ENCODE results near the gene ADD1. TPM values are rescaled to one million over a fixed set of nuclear protein-coding genes. Genes with fewer than 3 reads are reported as not detected.

ADD1 gene
- total RNA-seq, 1 donor from 2014 or later, result 155 TPM

GRCh38 chr4:2829933-2830451, 13.7 kb upstream of the ADD1 start:
- Histone ChIP-seq H3K4me3 (ENCODE audit: low read length in 3 of 3) (no peak overlapping the region), H3K4me1 (ENCODE audit: control insufficient read depth in 3 of 3, insufficient read depth in 3 of 3, low read length in 3 of 3) (peaks cover 0 to 3% (median 0%) of the 10 kb centered on the region in 3 donors), H3K9me3 (ENCODE audit: control insufficient read depth in 3 of 3, low read length in 3 of 3) (no peaks in the 10 kb centered on the region), H3K27ac (ENCODE audit: low read depth, low read length) (no peak overlapping the region), H3K27me3 (ENCODE audit: control insufficient read depth in 3 of 3, insufficient read depth in 3 of 3, low read length in 3 of 3) (no peaks in the 10 kb centered on the region), H3K9ac (ENCODE audit: low read depth in 1 of 3, low read length in 3 of 3) (no peak overlapping the region), H3K36me3 (ENCODE audit: control insufficient read depth in 3 of 3, insufficient read depth in 3 of 3, low read length in 3 of 3) (peaks cover 64 to 71% (median 66%) of the 10 kb centered on the region in 3 donors)

- H3K4me3 ChIP-seq (ENCODE audit: low read length in 3 of 3), result no peak overlapping the region
- H3K27ac ChIP-seq (ENCODE audit: low read depth, low read length), result no peak overlapping the region
- H3K36me3 ChIP-seq (ENCODE audit: control insufficient read depth in 3 of 3, insufficient read depth in 3 of 3, low read length in 3 of 3), result peaks cover 59 to 62% (median 61%) of the 10 kb centered on the region in 3 donors
- H3K9me3 ChIP-seq (ENCODE audit: control insufficient read depth in 3 of 3, low read length in 3 of 3), result no peaks in the 10 kb centered on the region
- H3K4me1 ChIP-seq (ENCODE audit: control insufficient read depth in 3 of 3, insufficient read depth in 3 of 3, low read length in 3 of 3), result peaks cover 0 to 2% (median under 1%) of the 10 kb centered on the region in 3 donors
- no peaks in the 10 kb centered on the region for H3K27me3 ChIP-seq (ENCODE audit: control insufficient read depth in 3 of 3, insufficient read depth in 3 of 3, low read length in 3 of 3)
- no peak overlapping the region for H3K9ac ChIP-seq (ENCODE audit: low read depth in 1 of 3, low read length in 3 of 3)
Measured at GRCh38 chr4:2830632-2831610, 12.7 kb upstream of the ADD1 start.

GRCh38 chr4:2831611-2832308, 11.9 kb upstream of the ADD1 start:
- H3K9me3 ChIP-seq (ENCODE audit: control insufficient read depth in 3 of 3, low read length in 3 of 3), result no peaks in the 10 kb centered on the region
- no peaks in the 10 kb centered on the region for H3K27me3 ChIP-seq (ENCODE audit: control insufficient read depth in 3 of 3, insufficient read depth in 3 of 3, low read length in 3 of 3)
- peaks cover 54 to 61% (median 59%) of the 10 kb centered on the region in 3 donors for H3K36me3 ChIP-seq (ENCODE audit: control insufficient read depth in 3 of 3, insufficient read depth in 3 of 3, low read length in 3 of 3)
- H3K4me1 ChIP-seq (ENCODE audit: control insufficient read depth in 3 of 3, insufficient read depth in 3 of 3, low read length in 3 of 3), result peaks cover 1 to 7% (median 4%) of the 10 kb centered on the region in 3 donors
- H3K9ac ChIP-seq (ENCODE audit: low read depth in 1 of 3, low read length in 3 of 3), result no peak overlapping the region
- H3K4me3 ChIP-seq (ENCODE audit: low read length in 3 of 3), result no peak overlapping the region
- H3K27ac ChIP-seq (ENCODE audit: low read depth, low read length), result no peak overlapping the region

GRCh38 chr4:2832309-2832980, 11.2 kb upstream of the ADD1 start:
- Histone ChIP-seq H3K4me1 (ENCODE audit: control insufficient read depth in 3 of 3, insufficient read depth in 3 of 3, low read length in 3 of 3) (peaks cover 6 to 11% (median 8%) of the 10 kb centered on the region in 3 donors), H3K9me3 (ENCODE audit: control insufficient read depth in 3 of 3, low read length in 3 of 3) (no peaks in the 10 kb centered on the region), H3K27ac (ENCODE audit: low read depth, low read length) (no peak overlapping the region), H3K27me3 (ENCODE audit: control insufficient read depth in 3 of 3, insufficient read depth in 3 of 3, low read length in 3 of 3) (no peaks in the 10 kb centered on the region), H3K4me3 (ENCODE audit: low read length in 3 of 3) (no peak overlapping the region), H3K9ac (ENCODE audit: low read depth in 1 of 3, low read length in 3 of 3) (no peak overlapping the region), H3K36me3 (ENCODE audit: control insufficient read depth in 3 of 3, insufficient read depth in 3 of 3, low read length in 3 of 3) (peaks cover 48 to 55% (median 54%) of the 10 kb centered on the region in 3 donors)

DNA sequence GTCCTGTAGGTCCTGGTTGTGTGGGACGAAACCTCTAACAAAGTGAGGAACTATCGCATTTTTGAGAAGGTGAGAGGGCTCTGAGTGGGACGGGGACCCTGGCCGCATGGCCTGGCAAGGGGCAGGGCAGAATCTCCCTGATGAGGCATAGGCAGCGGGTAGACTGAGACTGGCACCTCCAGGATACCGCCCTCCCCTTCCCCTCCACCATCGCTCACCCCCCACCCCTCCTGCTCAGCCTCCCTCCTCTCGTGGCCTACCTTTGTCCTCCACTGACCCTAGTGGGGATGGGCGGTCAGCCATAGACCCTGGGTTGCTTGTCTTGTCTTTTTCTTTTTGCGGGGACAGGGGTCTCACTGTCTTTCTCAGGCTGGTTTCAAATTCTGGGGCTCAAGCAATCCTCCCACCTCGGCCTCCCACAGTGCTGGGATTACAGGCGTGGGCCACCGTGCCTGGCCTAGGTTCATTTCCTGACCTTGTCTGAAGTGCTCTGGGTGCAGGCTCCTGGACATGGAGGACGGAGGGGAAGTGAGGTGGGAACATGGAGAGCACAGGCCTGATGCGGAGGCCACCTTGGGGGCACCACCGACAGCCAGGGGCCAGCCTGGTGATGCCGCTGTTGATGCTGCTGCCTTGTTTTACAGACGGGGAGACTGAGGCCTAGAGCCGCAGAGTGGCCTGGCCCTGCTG, 10.5 kb upstream of the ADD1 start:
- H3K27me3 ChIP-seq (ENCODE audit: control insufficient read depth in 3 of 3, insufficient read depth in 3 of 3, low read length in 3 of 3), result no peaks in the 10 kb centered on the region
- H3K27ac ChIP-seq (ENCODE audit: low read depth, low read length), result no peak overlapping the region

GRCh38 chr4:2833671-2834000, 10.0 kb upstream of the ADD1 start:
- no peaks in the 10 kb centered on the region for H3K27me3 ChIP-seq (ENCODE audit: control insufficient read depth in 3 of 3, insufficient read depth in 3 of 3, low read length in 3 of 3)
- no peak overlapping the region for H3K27ac ChIP-seq (ENCODE audit: low read depth, low read length)
- peaks cover 37 to 45% (median 45%) of the 10 kb centered on the region in 3 donors for H3K36me3 ChIP-seq (ENCODE audit: control insufficient read depth in 3 of 3, insufficient read depth in 3 of 3, low read length in 3 of 3)
- peaks cover 14 to 16% (median 14%) of the 10 kb centered on the region in 3 donors for H3K4me1 ChIP-seq (ENCODE audit: control insufficient read depth in 3 of 3, insufficient read depth in 3 of 3, low read length in 3 of 3)
- no peak overlapping the region for H3K4me3 ChIP-seq (ENCODE audit: low read length in 3 of 3)
- H3K9me3 ChIP-seq (ENCODE audit: control insufficient read depth in 3 of 3, low read length in 3 of 3), result no peaks in the 10 kb centered on the region
- H3K9ac ChIP-seq (ENCODE audit: low read depth in 1 of 3, low read length in 3 of 3), result no peak overlapping the region

More for the DNA sequence above, 10.5 kb upstream of the ADD1 start:
- no peaks in the 10 kb centered on the region for H3K9me3 ChIP-seq (ENCODE audit: control insufficient read depth in 3 of 3, low read length in 3 of 3)
- H3K36me3 ChIP-seq (ENCODE audit: control insufficient read depth in 3 of 3, insufficient read depth in 3 of 3, low read length in 3 of 3), result peaks cover 42 to 49% (median 48%) of the 10 kb centered on the region in 3 donors
- no peak overlapping the region for H3K9ac ChIP-seq (ENCODE audit: low read depth in 1 of 3, low read length in 3 of 3)
- peaks cover 13 to 16% (median 14%) of the 10 kb centered on the region in 3 donors for H3K4me1 ChIP-seq (ENCODE audit: control insufficient read depth in 3 of 3, insufficient read depth in 3 of 3, low read length in 3 of 3)
- no peak overlapping the region for H3K4me3 ChIP-seq (ENCODE audit: low read length in 3 of 3)

GRCh38 chr4:2834001-2834921, 9.4 kb upstream of the ADD1 start:
- peaks cover 14 to 16% (median 14%) of the 10 kb centered on the region in 3 donors for H3K4me1 ChIP-seq (ENCODE audit: control insufficient read depth in 3 of 3, insufficient read depth in 3 of 3, low read length in 3 of 3)
- no peak overlapping the region for H3K4me3 ChIP-seq (ENCODE audit: low read length in 3 of 3)
- peaks cover 36 to 42% (median 42%) of the 10 kb centered on the region in 3 donors for H3K36me3 ChIP-seq (ENCODE audit: control insufficient read depth in 3 of 3, insufficient read depth in 3 of 3, low read length in 3 of 3)
- H3K9me3 ChIP-seq (ENCODE audit: control insufficient read depth in 3 of 3, low read length in 3 of 3), result no peaks in the 10 kb centered on the region
- no peak overlapping the region for H3K9ac ChIP-seq (ENCODE audit: low read depth in 1 of 3, low read length in 3 of 3)
- H3K27ac ChIP-seq (ENCODE audit: low read depth, low read length), result no peak overlapping the region
- H3K27me3 ChIP-seq (ENCODE audit: control insufficient read depth in 3 of 3, insufficient read depth in 3 of 3, low read length in 3 of 3), result no peaks in the 10 kb centered on the region

- H3K9me3 ChIP-seq (ENCODE audit: control insufficient read depth in 3 of 3, low read length in 3 of 3), result no peaks in the 10 kb centered on the region
- peaks cover 27 to 33% (median 31%) of the 10 kb centered on the region in 3 donors for H3K36me3 ChIP-seq (ENCODE audit: control insufficient read depth in 3 of 3, insufficient read depth in 3 of 3, low read length in 3 of 3)
- peaks cover 14 to 16% (median 14%) of the 10 kb centered on the region in 3 donors for H3K4me1 ChIP-seq (ENCODE audit: control insufficient read depth in 3 of 3, insufficient read depth in 3 of 3, low read length in 3 of 3)
- H3K27ac ChIP-seq (ENCODE audit: low read depth, low read length), result no peak overlapping the region
- H3K27me3 ChIP-seq (ENCODE audit: control insufficient read depth in 3 of 3, insufficient read depth in 3 of 3, low read length in 3 of 3), result no peaks in the 10 kb centered on the region
- no peak overlapping the region for H3K4me3 ChIP-seq (ENCODE audit: low read length in 3 of 3)
- H3K9ac ChIP-seq (ENCODE audit: low read depth in 1 of 3, low read length in 3 of 3), result no peak overlapping the region
Measured at GRCh38 chr4:2835978-2836377, 7.7 kb upstream of the ADD1 start.
